Activated CD4-positive, alpha-beta T cell treated with anti-CD3 and anti-CD28 coated beads, Interleukin-2, amount 50 U/mL, for 48 hours (primary cell): ENCODE measurements around the gene CNOT8.
"Not testable (repeated sequence)": the region's sequence is repeated elsewhere in the genome, so short reads cannot be mapped to it uniquely, and the experiment has no call there.

Source experiments
- DNase-seq, 2 experiments: peaks; one replicate each; pipeline ENCODE4 v3.0.0-alpha.2; 2020

CNOT8 gene

DNA sequence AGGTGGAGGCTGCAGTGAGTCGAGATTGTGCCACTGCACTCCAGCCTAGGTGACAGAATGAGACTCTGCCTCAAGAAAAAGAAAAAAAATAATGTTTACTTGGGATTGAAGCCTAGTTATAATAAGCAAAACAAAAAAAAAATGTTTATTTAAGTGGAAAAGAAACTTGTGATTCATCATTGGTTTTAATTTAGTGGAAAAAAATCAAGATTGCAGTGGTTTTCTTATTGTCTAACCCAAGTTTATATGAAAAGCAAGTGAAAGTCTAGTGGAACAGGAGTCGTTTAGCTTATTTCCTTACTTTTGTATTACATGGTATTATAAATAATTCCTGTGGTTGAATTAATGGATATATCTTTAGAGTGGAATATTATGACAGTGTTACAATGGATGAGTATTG lies 8.4 kb downstream of the CNOT8 start:
- no peak for DNase-seq

DNA sequence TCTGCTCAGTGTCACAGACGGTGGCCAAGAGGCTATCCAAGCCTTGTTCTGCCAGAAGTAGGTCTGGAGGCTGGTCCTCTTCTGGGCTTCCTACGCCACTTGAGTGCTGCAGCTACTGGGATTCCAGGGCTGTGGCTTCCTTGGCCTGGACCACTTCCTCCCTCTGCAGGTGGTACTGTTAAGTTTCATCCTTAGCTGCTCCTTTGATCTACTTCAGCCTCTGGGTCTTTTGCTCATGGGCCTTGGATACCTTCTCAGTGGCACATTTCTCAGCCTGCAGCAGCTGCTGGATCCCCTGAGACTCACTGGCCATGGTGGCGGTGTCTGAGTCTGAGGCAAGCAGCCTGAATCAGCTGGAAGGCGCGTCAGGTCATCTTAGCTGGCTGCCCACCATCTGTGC lies 10.3 kb downstream of the CNOT8 start:
- DNase-seq = no peak

DNA sequence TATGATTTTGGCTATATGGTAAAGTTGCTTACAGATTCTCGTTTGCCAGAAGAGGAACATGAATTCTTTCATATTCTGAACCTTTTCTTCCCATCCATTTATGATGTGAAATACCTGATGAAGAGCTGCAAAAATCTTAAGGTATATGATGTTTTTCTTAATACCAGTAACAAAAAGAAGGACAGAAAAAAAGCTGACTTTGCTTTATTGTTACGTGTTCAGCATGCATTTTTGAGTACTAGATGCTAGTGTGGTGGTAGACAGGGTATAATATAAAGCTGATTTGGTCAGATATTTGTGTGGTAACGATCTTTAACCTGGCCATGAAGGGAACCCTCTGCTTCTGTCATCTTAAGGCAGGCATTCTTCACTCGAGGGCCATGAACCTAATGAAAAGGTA lies 13.3 kb downstream of the CNOT8 start:
- no peak for DNase-seq

DNA sequence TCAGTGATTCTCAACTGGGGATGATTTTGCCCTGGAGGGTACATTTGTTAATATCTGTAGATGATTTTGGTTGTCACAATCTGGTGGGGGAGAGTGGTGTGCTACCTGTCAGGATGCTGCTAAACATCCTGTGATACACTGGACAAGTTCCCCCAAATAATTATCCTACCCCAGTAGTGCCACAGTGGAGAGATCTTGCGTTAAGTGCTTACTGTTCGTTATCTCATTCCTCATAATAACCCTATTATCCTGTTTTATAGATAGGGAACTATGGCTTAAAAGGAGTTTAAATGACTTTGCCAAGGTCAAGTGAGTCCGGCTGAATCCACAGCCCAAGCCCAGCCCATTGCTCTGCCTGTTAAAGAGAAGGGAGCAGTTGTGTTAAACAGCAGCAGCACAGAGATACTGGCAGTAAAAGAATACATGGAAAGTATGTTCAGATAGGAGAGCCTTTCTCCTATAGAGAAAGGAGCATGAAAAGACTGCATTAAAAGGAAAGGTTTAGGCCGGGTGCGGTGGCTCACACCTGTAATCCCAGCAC lies 15.4 kb downstream of the CNOT8 start:
- no peak for DNase-seq

DNA sequence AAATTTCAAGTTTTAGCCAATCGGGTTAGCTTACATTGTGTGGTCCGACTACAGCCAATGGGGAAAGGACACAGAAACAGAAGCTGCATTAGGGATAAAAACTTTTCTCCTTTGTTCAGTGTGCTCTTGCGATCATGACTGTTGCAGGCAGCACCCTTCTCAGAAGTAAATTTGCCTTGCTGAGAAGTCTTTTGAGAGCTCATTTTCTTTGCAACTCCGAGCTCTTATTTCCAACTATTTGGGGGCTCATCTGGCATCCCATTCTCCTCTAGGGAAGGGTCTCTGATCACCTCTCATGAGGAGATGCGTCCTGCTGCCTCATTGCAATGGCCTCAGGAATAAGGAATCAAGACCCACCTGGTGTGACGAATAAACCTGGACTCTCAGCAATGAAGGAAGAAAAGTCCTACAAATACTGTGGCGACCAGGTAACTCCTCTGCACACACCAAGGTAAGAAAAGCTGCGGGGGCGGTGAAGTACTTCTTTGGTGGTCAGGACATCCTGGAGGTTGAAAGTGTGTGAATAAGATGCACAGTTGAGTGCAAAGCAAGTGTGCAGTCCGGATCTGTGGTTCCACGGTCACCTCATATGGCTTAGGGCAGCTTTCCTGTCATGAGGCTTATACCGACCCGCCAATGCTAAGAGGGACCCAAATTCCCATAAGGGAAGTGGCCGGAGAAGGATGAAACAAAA lies 20.4 kb downstream of the CNOT8 start:
- no peak for DNase-seq

DNA sequence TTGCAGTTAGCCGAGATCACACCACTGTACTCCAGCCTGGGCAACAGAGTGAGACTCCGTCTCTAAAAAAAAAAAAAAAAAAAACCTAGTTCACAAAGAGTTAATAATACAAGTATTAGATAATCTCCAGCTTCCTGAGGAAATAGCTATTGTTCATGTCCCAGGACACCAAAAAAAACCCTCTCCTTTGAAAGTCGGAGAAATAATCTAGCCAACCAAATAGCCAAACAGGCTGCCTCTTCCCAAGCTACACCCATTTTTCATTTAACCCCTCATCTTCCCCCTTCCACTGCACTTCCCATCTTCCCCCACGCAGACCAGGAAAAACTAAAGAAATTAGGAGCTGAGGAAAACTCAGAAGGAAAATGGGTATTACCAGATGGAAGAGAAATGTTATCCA lies 23.6 kb downstream of the CNOT8 start:
- DNase-seq = no peak

DNA sequence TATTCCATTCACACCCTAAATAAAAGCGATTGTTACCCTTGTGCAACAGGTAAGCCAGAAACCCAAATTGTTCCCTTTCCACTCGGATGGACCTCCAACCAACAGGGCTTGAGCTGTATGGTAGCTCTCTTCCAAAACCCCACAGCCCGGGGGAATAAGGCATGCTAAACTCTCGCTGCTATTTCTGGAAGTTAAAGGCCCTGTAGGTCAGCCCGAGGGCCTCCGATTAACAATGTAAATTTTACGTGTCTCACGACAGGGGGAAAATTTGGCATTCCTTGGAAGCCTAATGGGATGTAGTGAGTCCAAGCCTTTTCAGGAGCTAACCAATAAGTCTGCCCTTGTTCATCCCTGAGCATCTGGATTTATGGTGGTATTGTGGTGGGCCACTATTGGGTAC lies 26.0 kb downstream of the CNOT8 start:
- DNase-seq = no peak

DNA sequence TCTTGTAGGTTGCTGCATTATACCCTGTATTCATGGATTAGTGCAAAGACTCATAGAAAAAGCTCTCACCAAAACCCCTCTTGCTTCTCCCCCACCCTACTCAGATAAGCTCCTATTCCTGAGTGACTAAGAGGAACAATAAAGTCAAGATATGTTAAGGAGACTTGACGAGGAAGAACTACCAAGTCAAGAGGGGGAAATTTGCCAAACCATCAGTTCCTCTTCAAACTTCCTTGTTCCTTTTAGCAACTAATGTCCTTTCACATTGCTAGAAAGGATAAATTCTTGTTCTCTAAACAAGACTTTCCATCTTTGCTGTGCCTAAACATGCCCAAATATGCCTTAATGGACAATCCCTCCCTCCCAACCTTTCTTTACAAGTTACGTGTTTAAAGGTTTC lies 27.0 kb downstream of the CNOT8 start:
- no peak for DNase-seq

DNA sequence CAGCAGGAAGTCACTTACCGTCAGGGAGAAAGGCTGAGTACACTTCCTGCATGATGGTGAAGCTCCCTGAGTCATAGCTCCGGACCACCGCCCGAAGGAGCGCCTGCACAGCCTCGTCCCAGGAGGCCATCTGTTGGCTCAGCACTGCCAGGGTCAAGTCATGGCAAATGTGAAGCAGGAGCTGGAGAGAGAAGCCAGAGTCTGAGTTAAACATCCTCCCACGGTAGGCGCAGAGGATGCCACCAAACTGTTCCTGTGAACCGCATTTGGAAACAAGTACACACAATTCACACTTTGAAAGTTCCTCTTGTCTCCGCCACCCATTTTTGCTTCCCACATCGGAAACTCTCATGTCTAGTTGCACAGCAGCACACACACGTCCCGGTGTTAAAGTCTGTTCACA lies 33.9 kb downstream of the CNOT8 start:
- no peak for DNase-seq

DNA sequence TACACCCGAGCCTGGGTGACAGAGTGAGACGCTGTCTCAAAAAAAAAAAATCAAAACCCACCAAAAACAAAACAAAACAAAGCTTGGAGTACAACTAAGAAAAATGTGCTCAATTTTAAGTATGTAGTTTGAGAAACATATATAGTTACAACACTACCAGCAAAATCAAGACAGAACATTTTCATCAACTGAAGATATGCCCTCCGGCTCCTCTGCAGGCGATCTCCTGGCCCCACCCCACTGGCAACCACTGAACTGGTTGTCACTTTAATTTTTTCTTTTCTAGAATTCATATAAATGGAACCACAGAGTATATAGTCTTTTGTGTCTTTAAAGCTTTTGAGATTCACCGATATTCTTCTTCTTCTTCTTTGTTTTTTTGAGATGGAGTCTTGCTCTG lies 35.0 kb downstream of the CNOT8 start:
- no peak for DNase-seq

DNA sequence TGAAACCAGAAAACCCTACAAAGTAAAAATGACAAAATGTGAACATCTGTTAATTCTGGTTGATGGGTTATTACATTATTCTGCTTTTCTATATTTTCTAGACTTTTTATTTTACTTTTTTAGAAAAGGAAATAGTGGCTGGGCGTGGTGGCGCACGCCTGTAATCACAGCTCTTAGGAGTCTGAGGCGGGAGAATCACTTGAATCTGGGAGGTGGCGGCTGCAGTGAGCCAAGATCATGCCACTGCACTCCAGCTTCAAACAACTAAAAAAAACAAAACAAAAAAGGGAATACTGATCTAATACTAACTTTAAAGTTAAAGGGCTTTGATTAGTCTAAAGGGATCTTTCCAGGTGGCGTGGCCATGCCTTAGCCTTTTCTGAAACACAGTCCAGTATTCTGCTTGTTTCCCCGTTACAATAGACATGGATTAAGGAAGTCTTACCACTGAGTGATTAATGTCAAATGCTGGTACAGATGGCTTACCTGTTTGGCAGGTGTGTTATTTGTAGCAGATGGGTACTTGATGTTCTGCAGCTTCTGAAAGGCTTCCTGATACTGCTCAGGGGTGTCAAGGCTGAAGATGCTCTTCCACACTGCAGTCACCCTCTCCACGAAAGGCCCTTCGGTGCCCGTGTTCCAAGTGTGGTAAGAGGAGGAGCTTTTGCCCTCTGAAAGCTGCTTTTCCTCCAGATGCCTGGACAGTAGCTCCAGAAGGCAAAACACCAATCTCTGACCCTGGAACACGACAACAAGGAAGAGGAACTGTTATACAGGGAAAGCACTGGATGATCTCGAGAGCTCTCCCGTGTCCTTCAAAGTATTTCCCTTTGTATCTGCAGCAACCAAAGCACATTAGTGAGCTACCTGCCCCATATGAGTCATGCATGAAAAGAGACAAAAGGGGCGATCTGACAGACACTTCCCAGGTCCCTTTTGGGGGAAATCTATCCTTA lies 37.5 kb downstream of the CNOT8 start:
- DNase-seq = no peak

DNA sequence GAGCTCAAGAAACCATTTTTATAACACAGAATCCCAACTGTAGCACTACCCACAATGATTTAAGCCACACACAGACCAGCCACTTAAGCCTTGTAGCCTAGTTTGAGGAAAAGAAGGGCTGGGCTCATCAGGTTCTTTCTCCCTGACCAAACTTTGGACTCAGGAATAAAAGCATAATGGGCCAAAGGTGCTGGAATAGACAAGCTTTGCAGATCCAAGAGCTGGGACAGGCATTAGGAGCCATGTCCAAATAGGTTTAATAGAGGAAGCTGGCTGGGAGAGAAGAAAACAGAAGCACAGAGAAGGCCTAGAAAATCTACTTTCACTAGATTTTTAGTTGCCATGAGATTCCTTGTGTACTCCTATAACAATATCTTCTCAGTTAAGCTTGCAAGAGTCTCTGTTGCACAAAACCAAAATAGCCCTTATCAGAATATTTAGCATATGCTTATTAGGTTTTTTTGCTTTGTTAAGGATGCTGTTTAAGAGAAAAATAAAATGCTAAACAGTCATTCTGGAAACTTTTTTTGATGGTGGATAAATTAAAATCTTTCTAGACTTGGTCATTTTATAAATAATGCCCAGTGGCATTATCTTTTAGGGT lies 38.2 kb downstream of the CNOT8 start:
- DNase-seq = no peak

DNA sequence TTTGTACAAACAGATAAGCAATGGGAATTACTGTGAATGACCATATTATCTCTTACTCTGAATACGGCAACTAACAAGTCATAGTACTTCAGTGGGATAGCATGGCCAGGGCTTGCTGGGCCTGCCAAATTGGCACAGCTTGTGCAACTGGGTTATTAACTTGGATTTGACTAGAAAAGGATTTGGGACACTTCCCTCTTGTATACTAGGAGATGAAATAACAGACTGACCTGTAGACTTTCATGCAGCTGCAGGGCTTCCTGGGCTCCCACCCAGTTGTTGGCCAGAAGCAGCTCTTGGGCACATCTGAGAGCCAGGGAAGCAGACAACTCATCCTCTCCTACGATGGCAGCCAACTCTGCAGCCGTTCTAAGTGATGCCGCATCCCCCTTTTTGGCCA lies 39.8 kb downstream of the CNOT8 start:
- no peak for DNase-seq

DNA sequence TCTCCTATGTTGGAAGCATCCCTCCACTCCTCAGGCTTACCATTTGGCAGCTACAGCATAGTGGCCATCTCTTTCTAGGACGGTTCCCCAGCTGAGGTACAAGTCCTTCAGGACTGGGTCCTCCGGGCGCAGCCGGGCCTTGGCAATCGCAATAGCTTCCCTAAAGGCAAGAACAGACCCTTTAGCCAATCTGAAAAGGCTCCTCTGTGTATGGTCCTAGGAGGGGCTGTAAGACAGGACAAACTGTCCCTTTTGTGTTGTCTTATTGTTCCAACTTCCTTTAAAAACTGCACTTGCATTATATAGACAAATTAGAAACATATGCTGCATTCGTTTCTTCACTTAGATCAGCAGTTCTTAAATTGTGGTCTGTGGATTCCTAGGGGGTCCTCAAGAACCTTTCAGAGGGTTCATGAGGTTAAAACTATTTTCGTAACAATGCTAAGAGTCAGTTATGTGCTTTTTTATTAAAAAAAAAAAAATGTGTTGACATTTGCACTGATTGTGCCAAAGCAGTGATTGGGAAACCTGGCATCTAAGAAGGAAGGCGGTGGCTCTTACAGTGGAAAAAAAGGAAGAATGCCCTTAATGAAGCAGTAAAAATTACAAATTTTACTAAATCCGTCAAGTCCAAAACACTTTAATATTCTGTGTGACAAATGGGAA lies 40.9 kb downstream of the CNOT8 start:
- no peak for DNase-seq

DNA sequence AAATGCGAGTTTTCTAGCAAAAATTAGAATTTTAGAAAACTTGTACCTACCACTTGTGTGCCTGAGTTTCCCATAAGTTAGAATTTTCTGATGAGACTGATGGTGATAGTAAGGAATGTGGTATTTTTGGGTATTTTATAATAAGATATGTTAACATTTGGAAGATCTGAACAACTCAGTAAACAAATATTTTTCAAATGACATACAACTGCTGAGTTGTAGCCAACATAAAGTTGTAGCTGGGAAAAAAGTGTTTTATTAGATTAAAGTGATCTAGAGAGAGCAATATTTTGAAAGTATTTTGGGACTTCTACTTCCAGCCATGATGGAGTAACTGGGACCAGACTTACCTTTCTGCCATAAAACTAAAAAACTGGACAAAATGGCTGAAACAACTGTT lies 41.6 kb downstream of the CNOT8 start:
- no peak for DNase-seq

DNA sequence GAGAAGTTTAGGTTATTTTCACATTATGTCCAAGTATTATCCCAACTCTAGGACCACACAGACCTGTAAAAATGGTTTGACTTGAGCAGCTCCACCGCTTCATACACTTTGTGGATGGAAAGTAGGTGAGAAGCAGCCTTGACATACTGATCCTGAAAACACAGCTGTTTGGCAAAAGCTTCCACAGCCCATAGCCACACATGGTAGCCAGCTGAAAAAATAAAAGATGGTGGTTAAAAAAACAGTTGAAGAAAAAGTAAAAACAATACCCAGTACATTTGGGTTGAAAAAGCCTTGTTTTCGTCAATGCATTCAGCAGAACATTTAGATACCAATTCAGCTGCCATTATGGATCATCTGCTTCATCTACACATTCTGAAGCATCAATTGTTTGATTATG lies 42.8 kb downstream of the CNOT8 start:
- DNase-seq = no peak

DNA sequence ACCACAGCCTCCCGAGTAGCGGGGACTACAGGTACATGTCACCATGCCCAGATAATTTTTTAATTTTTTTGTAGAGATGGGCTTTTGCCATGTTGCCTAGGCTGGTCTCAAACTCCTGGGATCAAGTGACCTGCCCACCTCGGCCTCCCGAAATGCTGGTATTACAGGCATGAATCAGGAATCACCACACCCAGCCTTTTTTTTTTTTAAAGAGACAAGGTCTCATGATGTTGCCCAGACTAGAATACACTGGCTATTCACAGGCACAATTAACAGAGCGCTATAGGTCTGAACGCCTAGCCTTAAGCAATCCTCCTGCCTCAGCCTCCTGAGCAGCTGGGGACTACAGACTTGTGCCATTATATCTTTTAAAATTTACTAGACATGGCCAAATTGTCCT lies 43.5 kb downstream of the CNOT8 start:
- no peak for DNase-seq

DNA sequence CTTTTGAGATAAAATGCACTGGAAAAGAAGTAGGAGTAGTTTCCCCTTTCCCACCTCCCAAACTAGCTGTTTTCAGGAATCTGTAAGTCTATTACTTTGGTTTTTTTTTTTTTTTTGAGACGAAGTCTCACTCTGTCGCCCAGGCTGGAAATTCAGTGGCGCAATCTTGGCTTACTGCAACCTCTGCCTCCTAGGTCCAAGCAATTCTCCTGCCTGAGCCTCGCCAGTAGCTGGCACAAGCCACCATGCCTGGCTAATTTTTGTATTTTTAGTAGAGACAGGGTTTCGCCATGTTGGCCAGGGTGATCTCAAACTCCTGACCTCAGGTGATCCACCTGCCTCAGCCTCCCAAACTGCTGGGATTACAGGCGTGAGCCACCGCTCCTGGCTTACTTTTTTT lies 47.2 kb downstream of the CNOT8 start:
- DNase-seq = not testable (repeated sequence)

DNA sequence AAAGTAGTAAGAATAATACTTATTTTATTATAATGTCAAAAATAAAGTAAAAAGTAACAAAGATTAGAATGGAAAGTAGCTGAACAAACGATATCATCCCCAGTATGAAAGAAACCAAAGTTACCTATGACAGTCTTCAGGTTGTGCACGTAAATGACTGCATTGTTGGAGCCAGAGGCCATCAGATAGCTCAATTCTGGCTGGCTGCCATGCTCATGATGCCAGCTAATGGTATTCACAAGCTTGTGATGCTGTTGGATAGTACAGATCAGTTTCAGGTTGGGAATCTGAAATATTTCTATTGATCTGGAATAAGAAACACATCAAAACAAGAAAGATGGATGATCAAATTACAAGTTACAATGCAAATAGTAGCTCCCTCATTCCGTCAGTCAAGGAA lies 58.4 kb downstream of the CNOT8 start:
- DNase-seq = no peak

DNA sequence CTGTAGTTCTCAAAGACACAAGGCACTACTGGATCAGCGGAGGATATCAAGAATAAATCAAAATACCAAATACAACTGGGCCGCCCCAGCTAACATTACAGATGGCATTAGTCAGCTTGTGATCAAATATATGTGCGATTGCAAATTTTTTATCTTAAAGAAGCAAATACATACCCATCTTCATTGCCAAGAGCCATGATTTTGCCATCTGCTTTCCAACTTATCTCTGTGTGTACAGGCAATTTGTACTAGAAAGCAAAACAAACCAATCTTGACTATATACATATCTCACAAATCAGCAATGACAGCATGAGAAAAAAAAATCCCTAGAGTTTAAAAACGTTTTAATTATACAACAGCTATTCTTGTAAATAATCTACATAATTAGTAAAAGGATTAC lies 59.3 kb downstream of the CNOT8 start:
- DNase-seq = no peak

DNA sequence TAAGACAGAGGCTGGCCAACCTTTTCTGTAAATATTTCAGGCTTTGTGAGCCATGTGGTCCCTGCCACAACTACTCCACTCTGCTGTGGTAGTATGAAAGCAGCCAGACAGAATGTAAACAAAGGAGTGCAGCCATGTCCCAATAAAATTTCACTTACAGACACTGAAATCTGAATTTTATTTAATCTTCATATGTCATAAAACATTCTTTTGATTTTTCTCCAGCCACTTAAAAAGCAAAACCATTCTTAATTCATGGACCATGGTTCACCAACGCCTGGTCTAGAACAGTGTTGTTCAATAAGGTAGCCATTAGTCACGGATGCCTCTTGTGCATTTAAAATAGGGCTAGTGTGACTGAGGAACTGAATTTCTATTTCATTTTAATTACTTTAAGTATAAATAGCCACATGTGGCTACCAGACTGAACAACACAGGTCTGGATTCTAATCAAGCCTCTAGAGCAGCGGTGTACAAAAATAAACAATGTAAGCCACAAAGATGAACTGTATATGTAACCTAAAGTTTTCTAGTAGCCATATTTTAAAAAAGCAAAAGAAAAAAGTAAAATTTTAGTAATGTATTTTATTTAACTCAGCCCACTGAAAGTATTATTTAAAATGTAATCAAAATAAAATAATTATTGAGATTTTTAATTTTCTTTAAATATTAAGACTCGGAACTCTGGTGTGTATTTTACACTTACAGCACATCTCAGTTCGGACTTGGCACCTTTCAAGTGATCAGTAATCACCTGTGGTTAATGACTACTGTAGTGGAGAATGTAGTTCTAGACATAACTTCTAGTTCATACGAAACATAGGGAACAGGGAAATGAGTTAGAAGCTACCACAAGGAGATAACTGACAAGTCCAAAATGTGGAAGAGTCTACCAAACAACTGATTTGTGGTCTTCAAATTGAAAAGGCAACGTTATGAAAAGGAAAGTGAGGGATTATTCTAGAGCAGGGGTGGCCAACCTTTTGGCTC lies 65.3 kb downstream of the CNOT8 start:
- no peak for DNase-seq
